GM19238 (cell line): ENCODE measurements around the gene TMEM63A.
"Not testable (repeated sequence)": the region's sequence is repeated elsewhere in the genome, so short reads cannot be mapped to it uniquely, and the experiment has no call there.

Experiments
- DNase-seq: peaks from one replicate; pipeline ENCODE4 v3.0.0; 2011; ENCODE audit warnings: low spot score; ENCODE audit not compliant: insufficient read length

Gene TMEM63A

DNA sequence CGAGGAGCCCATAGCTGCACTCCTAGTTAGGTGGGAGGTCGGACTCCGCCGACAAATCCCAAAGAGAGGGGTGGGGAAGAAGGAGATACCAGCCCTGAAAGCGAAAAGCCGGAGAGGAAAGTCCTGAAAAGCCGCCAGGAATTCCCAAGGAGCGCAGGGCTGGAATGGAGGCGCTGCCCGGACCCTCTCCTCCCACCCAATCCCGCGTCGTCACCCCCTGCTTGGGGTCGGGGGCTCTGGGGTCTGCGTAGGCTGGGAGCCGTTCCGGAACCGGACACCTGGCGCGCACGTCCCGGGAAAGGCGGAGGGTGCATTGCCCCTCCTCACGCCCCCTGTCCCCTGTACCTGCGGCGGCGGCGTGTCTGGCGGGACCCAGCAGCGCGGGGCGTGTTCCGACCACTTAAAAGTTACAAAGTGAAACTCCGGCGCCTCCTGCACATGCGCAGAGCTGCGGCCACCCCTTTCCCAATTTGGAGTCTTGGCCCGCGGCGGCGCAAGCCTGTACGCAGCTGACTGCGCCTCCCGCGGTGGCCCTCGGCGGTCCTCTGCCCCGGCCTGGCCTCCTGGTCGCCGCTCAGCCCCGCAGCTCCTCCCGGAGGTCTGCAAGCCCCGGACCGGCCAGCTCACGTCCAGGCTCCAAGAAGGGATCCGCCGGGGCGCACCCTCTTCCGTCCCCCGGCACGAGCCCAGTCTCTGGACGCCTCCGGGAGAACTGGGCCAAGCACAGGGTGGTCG is at the start of gene TMEM63A:
TSS of gene TMEM63A (minus strand) at position 422 of the 735 bp plus-strand sequence. CDS start 4,800 bp downstream, outside the sequence.
- DNase-seq, result peak; percentile 94

DNA sequence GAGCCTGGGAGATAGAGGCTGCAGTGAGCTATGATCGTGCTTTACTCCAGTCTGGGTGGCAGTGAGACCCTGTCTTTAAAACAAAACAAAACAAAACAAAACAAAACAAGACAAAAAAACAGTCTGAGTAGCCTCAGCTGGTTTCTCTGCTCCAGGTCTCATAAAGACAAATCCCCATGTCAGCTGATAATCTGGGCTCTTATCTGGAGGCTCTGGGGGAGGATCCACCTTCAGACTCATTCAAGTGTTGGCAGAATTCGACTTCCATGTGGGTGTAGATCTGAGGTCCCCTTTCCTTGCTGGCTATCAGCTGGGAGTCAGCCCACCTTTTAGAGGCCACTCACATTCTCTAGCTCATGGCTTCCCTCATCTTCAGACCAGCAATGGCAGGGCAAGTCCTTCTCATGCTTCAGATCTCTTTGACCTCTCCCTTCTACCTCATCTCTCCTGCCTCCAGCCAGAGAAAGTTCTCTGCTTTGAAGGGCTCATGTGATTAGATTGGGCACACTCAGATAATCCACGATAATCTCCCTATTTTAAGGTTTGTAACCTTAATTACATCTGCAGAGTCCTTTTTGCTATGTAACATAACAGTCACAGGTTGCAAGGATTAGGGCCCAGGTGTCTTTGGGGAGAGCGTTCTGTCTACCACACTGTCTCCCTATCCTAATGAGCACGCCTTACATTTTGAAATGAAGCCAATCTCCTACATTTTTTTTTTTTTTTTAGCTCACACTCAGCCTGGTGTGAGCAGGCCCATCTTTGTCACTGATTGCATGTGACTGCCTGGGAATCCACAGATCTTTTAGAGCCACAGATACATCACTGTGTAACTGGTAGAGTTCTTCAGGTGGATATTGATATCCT is 49.3 kb upstream of the TMEM63A start:
- no peak for DNase-seq

DNA sequence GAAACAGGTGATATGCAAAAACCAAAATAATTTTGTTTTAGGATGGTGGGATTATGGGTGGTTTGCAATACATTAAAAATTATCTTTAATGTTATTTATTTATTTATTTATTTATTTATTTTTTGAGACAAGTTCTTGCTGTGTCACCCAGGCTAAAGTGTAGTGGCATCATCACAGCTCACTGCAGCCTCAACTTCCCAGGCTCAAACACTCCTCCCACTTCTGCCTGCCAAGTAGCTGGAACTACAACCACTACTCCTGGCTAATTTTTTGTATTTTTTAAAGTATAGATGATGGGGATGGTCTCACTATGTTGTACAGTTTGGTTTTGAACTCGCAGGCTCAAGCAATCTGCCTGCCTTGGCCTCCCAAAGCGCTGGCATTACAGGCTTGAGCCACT is 48.4 kb upstream of the TMEM63A start:
- no peak for DNase-seq

- not testable (repeated sequence) for DNase-seq
Measured at GRCh38 chr1:225929462-225929861, 47.3 kb upstream of the TMEM63A start.

- DNase-seq, result no peak
Measured at GRCh38 chr1:225928186-225929175, 46.3 kb upstream of the TMEM63A start.

DNA sequence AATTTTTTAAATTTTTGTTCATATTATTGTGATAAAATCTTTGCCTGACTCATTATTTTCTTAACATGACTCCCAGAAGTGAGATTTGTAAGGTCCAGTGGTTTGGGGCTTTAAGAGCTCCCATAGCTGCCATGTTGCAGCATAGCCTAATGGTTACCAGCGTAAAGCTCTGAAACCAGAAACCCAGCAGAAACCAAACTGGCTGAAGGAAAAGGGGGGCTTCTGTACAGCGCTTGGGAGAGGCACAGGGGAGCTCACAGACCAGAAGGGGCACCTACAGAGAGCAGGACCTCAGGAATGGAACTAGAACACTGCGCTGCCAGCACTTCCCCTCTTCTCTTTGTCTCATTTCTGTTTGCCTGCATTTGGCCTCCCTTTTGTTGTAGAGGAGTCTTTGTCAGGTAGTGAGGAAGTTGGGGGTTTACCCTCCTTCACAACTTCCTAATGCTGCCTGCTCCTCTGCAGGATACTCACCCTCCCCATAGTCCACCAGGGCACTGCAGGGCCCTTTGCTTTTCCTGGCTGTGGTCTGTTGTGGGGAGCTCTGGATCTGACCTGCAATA is 44.5 kb upstream of the TMEM63A start:
- DNase-seq, result no peak

- DNase-seq, result peak; percentile 100
Measured at GRCh38 chr1:225923692-225924555, 41.7 kb upstream of the TMEM63A start, which contains the start of gene PYCR2. PYCR2 (minus strand) TSS chr1:225924250; CDS start chr1:225924110, 140 bp downstream.

DNA sequence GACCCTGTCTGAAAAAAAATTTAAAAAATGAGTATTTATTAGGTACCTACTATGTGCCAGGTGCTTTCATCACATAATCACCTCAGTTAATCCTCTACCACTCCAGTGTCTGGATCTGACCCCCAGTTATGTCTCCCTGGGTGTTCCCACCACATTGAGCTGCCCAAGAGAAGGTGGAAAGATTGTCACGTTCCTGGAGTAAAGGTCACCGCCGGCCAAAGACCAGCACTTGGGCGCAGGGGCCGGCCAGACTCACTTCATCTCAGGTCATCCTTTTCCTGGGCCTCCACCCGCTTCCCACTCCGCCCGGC is 41.2 kb upstream of the TMEM63A start:
- DNase-seq, result no peak

DNA sequence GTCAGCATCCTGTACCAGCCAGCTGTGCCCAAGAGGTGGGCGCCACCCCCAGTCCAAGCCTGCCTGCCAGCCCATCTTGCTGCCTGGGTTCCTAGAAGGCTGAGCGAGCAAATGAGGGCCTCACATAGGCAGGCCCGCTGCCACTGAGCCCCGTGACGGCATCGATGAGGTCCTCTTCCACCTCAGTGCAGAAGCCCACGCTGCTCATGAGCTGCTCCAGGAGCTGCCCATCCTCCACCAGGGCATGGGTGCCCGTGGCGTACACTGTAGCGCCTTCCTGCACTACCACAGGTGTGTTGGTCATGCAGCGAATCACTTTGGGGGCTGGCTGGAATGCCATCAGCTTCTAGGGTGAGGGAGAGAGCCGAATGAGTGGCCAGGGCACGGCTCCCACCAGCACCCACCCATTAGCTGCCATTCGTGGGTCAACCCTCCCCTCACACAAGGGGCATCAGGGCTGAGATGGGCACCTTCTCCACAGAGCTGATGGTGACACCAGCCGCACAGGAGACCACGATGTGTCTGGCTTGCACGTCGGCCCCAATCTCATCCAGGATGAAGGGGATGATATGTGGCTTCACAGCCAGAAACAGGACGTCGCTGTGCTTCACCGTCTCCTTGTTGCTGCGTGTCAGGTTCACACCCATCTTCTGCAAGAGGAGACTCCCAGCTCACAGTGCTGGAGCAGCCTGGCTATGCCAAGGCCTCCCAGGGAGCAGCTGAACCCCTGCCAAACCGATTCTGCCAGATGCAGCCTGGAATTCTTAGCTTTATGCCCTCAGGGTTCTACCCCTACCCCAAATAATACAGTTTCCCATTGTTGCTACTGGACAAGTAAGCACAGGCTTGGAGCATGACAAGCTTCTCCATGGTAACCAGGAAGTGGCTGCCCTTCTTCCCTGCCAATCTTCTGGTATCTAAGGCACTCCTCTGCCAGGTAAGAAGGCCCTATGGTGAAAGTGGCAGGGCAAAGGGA is 39.8 kb upstream of the TMEM63A start:
- DNase-seq, result no peak

DNA sequence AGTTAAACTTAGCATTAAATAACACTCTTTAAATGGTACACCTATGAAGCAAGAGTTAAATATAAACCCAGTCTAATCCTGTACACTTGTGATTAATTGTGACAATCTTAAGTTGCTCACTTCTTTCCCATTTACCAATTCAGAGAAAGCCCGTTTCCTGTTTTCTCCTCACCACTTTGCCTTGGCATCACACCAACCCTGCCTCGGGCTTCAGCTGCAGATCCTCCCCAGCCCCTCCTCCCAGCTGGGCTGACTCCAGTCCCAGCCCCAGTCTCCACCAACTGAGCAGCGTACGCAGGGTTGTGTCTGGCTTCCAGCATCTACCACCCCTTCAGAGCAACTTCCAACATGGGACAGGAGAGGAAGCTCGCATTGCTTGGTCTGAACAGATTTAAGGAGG is 37.7 kb upstream of the TMEM63A start:
- no peak for DNase-seq

DNA sequence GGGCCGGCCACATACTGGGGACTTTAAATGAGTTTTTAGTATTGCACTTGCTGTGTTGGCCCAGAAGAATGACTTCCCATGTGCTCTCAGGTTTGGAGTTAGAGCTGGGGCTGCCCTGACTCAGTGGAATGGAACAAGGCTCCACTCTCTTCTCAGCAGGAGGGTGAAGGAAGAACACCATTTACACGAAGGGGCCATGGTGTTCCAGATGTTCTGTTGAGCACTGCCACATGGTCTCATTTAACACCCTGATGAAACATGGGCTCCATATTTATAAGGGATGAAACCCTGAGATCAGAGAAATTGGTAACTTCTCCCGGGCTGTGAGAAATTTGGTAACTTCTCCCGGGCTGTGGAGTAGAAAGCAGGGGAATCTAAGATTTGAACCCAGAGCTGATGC is 36.1 kb upstream of the TMEM63A start:
- no peak for DNase-seq

- no peak for DNase-seq
Measured at GRCh38 chr1:225917536-225917935, 35.4 kb upstream of the TMEM63A start.

DNA sequence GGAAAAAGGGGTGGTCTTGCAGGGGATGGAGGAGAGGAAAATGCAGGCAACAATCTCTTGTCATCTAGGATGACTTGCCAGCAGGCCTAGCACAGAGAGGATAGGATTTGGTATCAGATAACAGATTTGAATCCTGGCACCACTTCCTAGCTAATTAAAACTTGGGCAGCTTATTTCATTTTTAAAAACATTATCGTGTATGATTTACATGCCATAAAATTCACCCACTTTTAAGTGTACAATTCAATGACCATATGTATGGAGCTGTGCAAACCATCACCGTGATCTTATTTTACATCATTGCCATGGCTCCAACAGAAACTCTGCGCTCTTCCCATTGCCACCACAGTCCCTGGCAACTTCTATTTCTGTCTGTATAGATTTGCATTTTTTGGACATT is 34.9 kb upstream of the TMEM63A start:
- no peak for DNase-seq

DNA sequence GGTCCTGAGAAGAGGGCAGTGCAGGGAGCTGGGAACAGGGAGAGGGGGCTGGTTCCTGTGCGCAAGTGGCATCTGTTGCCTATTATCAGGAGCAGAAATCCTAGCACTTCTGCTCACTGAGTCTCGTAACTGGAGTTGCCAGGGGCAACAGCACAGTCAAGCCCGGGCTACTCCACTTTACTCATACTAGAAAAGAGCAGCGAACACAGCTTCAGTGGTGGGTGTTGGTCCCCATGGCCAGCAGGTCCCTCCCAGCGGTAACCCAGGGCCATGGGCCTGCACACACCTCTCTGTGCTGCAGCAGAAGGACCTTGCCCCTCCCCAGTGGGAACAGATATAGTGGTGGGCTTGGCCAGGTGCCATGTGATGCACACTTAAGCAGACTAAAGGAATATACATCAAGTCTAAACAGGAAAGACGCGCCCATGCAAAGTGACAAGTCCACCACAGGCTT is 33.4 kb upstream of the TMEM63A start:
- DNase-seq, result no peak

DNA sequence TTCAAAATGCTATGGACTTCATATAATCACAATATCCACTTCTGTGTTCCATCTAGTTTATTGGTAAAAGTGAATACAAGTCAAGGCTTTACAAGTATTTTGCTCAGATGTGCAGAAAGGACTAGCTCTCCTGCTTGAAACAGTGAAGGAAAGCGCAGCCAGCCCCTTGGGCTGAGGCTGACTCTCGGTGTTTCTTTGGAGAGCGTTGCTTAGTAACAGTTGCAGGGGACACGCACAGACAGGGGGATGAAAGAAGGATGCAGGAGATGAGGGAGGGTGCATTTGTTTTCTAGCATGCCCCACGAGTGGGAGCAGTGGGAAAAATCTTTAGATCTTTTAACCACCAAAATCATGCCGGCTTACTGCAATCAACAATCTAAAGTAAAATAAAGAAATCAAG is 32.8 kb upstream of the TMEM63A start:
- DNase-seq, result no peak

DNA sequence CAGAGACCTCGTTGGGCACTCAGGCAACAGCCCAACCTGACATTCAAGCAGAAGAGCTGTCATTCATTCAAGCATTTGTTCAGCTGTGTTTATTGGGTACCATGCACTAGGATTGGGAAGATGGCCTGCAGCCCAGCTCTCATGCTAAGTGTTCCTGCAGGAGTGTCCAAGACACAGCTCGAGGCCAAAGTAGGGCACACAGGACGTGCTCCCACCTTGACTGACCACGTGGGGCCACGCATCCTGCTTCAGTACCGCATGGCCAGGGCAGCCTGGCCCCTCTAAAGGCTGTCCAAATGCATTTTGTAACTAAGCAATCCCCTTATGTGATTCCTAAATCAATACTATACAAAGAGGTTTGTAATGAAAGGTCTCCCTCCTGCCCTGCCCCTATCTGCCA is 32.2 kb upstream of the TMEM63A start:
- DNase-seq, result no peak

DNA sequence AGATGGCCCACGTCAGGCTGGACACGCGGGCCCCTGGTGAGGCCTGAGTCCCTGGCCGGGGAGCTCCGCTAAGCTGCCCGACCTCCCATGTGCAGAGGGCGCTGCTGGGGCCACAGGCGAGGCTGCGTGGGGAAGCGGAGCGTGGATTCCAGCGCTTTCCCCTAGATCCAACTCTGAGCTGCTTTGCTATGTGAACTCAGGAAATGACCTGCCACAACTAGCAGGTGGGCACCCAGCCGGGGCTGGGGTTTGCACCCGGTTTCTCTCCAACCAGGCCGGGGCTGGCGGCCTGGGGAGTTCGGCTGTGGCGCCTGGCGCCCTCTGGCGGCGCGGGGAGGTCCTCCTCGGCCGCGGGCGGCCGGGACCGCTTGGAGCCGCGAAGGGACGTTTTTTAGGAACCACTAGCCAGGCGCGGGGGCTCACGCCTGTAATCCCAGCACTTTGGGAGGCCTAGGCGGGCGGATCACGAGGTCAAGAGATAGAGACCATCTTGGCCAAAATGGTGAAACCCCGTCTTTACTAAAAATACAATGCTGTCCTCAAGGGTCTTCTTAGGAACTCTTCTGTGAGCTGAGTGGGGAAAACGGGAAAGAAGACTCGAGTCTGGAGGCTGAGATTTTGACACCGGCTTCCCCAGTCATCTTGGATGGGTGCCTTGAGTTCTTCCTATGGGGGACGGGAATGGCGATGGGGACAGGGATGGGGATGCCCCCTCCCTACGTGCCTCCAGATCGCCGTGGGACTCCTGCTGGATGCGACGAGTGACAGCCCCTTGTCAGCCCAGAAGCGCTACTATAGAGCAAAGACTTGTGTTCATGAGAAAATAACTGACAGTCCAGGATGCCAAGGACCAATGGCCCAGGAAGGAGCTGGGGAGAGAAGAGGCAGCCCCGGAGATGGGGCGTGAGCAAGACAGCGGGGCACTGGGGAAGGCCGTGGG is 29.3 kb upstream of the TMEM63A start:
- DNase-seq, result peak; percentile 54

GRCh38 chr1:225909477-225909876 is 27.3 kb upstream of the TMEM63A start:
- no peak for DNase-seq
